ENCODE measurements around the gene TRIM66.

DNA sequence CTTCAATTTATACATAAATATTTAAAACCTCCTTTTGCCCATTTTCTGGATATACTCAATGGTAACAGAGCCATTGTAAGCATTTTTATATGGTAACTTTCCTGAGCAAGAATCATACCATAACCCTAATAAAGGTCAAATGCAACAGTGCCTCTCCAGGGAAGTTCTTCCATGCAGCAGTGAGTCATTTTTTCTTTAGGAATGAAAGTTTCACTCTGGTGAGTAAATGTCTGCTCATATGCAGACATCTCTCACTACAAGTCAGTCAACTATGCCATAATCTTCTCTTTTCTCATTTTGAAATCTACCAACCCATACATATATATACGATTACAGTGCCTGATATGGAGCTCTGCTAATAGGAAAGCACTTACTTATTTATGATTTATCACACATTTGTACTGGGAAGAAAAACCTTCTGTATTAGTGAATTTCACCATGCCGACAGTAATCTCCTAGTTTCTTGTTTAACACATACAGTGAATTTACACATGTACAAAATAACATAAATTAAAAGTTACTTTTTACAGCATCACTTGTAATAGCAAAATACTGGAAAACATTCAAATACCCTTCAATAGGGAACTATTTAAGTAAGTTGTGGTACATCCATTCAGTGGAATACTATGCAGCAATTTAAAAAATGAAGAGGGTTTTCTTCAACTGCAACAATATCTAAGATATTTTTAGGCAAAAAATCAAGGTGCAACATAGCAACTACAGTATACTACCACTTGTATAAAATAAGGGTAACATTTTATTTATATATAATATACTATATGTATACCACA, 104.5 kb downstream of the TRIM66 start:
- no peak for TF ChIP-seq CREBBP (IDR thresholded peaks at IDR 0.05; ENCODE audit: low read depth, low read length)
- no peak for TF ChIP-seq DPF2 (IDR thresholded peaks at IDR 0.05)
- no peak for TF ChIP-seq ZNF699 (CRISPR knock-in tag; IDR thresholded peaks at IDR 0.05; ENCODE audit: insufficient replicate concordance)
- no peak for TF ChIP-seq HDAC1 (IDR thresholded peaks at IDR 0.05)
- TF ChIP-seq, protein P1, sequence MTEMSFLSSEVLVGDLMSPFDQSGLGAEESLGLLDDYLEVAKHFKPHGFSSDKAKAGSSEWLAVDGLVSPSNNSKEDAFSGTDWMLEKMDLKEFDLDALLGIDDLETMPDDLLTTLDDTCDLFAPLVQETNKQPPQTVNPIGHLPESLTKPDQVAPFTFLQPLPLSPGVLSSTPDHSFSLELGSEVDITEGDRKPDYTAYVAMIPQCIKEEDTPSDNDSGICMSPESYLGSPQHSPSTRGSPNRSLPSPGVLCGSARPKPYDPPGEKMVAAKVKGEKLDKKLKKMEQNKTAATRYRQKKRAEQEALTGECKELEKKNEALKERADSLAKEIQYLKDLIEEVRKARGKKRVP (CRISPR knock-in tag; IDR thresholded peaks at IDR 0.05): no peak
- TF ChIP-seq, protein P2, sequence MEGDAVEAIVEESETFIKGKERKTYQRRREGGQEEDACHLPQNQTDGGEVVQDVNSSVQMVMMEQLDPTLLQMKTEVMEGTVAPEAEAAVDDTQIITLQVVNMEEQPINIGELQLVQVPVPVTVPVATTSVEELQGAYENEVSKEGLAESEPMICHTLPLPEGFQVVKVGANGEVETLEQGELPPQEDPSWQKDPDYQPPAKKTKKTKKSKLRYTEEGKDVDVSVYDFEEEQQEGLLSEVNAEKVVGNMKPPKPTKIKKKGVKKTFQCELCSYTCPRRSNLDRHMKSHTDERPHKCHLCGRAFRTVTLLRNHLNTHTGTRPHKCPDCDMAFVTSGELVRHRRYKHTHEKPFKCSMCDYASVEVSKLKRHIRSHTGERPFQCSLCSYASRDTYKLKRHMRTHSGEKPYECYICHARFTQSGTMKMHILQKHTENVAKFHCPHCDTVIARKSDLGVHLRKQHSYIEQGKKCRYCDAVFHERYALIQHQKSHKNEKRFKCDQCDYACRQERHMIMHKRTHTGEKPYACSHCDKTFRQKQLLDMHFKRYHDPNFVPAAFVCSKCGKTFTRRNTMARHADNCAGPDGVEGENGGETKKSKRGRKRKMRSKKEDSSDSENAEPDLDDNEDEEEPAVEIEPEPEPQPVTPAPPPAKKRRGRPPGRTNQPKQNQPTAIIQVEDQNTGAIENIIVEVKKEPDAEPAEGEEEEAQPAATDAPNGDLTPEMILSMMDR (IDR thresholded peaks at IDR 0.05 in 2 of 3, conservative IDR thresholded peaks at IDR 0.05 in 1 of 3; ENCODE audit: insufficient read depth in 2 of 3, low read depth in 1 of 3, low read length in 3 of 3): no peak
- no peak for TF ChIP-seq CAMTA2 (CRISPR knock-in tag; conservative IDR thresholded peaks at IDR 0.05)
- TF ChIP-seq, protein P3, sequence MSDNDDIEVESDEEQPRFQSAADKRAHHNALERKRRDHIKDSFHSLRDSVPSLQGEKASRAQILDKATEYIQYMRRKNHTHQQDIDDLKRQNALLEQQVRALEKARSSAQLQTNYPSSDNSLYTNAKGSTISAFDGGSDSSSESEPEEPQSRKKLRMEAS (CRISPR knock-in tag; IDR thresholded peaks at IDR 0.05): no peak
- TF ChIP-seq, protein P4, sequence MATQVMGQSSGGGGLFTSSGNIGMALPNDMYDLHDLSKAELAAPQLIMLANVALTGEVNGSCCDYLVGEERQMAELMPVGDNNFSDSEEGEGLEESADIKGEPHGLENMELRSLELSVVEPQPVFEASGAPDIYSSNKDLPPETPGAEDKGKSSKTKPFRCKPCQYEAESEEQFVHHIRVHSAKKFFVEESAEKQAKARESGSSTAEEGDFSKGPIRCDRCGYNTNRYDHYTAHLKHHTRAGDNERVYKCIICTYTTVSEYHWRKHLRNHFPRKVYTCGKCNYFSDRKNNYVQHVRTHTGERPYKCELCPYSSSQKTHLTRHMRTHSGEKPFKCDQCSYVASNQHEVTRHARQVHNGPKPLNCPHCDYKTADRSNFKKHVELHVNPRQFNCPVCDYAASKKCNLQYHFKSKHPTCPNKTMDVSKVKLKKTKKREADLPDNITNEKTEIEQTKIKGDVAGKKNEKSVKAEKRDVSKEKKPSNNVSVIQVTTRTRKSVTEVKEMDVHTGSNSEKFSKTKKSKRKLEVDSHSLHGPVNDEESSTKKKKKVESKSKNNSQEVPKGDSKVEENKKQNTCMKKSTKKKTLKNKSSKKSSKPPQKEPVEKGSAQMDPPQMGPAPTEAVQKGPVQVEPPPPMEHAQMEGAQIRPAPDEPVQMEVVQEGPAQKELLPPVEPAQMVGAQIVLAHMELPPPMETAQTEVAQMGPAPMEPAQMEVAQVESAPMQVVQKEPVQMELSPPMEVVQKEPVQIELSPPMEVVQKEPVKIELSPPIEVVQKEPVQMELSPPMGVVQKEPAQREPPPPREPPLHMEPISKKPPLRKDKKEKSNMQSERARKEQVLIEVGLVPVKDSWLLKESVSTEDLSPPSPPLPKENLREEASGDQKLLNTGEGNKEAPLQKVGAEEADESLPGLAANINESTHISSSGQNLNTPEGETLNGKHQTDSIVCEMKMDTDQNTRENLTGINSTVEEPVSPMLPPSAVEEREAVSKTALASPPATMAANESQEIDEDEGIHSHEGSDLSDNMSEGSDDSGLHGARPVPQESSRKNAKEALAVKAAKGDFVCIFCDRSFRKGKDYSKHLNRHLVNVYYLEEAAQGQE (IDR thresholded peaks at IDR 0.05; ENCODE audit: borderline replicate concordance): no peak
- TF ChIP-seq, protein P4 (CRISPR knock-in tag; IDR thresholded peaks at IDR 0.05; ENCODE audit: low read depth): no peak
- TF ChIP-seq ZNF408 (CRISPR knock-in tag; IDR thresholded peaks at IDR 0.05; ENCODE audit: low read depth): no peak
- TF ChIP-seq ZNF175 (CRISPR knock-in tag; IDR thresholded peaks at IDR 0.05; ENCODE audit: low read depth): no peak
- TF ChIP-seq JUND (IDR thresholded peaks at IDR 0.05; ENCODE audit: borderline replicate concordance, low read depth, low read length): no peak
- no peak for TF ChIP-seq JUND (tag; IDR thresholded peaks at IDR 0.05; ENCODE audit: borderline replicate concordance, low read depth, low read length)
- no peak for TF ChIP-seq POLR2A (conservative IDR thresholded peaks at IDR 0.05)
- no peak for TF ChIP-seq BACH1 (tag; IDR thresholded peaks at IDR 0.05)

All from K562 (cell line).